ENCODE results near the gene DNTTIP2. TPM values are rescaled to one million over a fixed set of nuclear protein-coding genes. Genes with fewer than 3 reads are reported as not detected.
"Not testable (repeated sequence)": the region's sequence is repeated elsewhere in the genome, so short reads cannot be mapped to it uniquely, and the experiment has no call there.

DNTTIP2 gene
- polyA plus RNA-seq, 4 donors: 68.5 to 81.1 (median 74.9) TPM

GRCh38 chr1:93844262-93845045 is 34.6 kb downstream of the DNTTIP2 start:
- peak; percentile 44 to 70 (median 54) for DNase-seq (ENCODE audit: low read depth in 4 of 4, low spot score in 3 of 4)

- DNase-seq (ENCODE audit: low read depth in 4 of 4, low spot score in 3 of 4): no peak
These were observed 36.1 kb downstream of the DNTTIP2 start for GRCh38 chr1:93842750-93843500.

GRCh38 chr1:93841771-93842170 is 37.2 kb downstream of the DNTTIP2 start:
- DNase-seq (ENCODE audit: low read depth in 4 of 4, low spot score in 3 of 4): no peak

GRCh38 chr1:93840956-93841482 is 38.0 kb downstream of the DNTTIP2 start:
- no peak for DNase-seq (ENCODE audit: low read depth in 4 of 4, low spot score in 3 of 4)

GRCh38 chr1:93839753-93840152 is 39.3 kb downstream of the DNTTIP2 start:
- DNase-seq (ENCODE audit: low read depth in 4 of 4, low spot score in 3 of 4): no peak

GRCh38 chr1:93839307-93839706 is 39.7 kb downstream of the DNTTIP2 start:
- DNase-seq (ENCODE audit: low read depth in 4 of 4, low spot score in 3 of 4): no peak

- no peak for DNase-seq (ENCODE audit: low read depth in 4 of 4, low spot score in 3 of 4)
These were observed 41.0 kb downstream of the DNTTIP2 start for GRCh38 chr1:93837961-93838360.

- DNase-seq (ENCODE audit: low read depth in 4 of 4, low spot score in 3 of 4): not testable (repeated sequence)
These were observed 45.7 kb downstream of the DNTTIP2 start for GRCh38 chr1:93833293-93833692.

- DNase-seq (ENCODE audit: low read depth in 4 of 4, low spot score in 3 of 4): no peak
These were observed 49.9 kb downstream of the DNTTIP2 start for GRCh38 chr1:93829061-93829460.

GRCh38 chr1:93828367-93828755 is 50.6 kb downstream of the DNTTIP2 start:
- DNase-seq (ENCODE audit: low read depth in 4 of 4, low spot score in 3 of 4): no peak

GRCh38 chr1:93827633-93828366 is 51.2 kb downstream of the DNTTIP2 start:
- DNase-seq (ENCODE audit: low read depth in 4 of 4, low spot score in 3 of 4): no peak

GRCh38 chr1:93827128-93827527 is 51.9 kb downstream of the DNTTIP2 start:
- DNase-seq (ENCODE audit: low read depth in 4 of 4, low spot score in 3 of 4): no peak

GRCh38 chr1:93824834-93825233 is 54.2 kb downstream of the DNTTIP2 start:
- DNase-seq (ENCODE audit: low read depth in 4 of 4, low spot score in 3 of 4): no peak

GRCh38 chr1:93822730-93823425 is 56.1 kb downstream of the DNTTIP2 start:
- no peak for DNase-seq (ENCODE audit: low read depth in 4 of 4, low spot score in 3 of 4)

GRCh38 chr1:93821423-93822144 is 57.4 kb downstream of the DNTTIP2 start:
- DNase-seq (ENCODE audit: low read depth in 4 of 4, low spot score in 3 of 4): no peak

GRCh38 chr1:93820554-93821422 is 58.2 kb downstream of the DNTTIP2 start:
- no peak for DNase-seq (ENCODE audit: low read depth in 4 of 4, low spot score in 3 of 4)

- no peak for DNase-seq (ENCODE audit: low read depth in 4 of 4, low spot score in 3 of 4)
These were observed 60.4 kb downstream of the DNTTIP2 start for GRCh38 chr1:93818570-93818959.

- no peak for DNase-seq (ENCODE audit: low read depth in 4 of 4, low spot score in 3 of 4)
These were observed 61.0 kb downstream of the DNTTIP2 start for GRCh38 chr1:93817819-93818569.
